ENCODE measurements around the gene ACAN.

- TF ChIP-seq CTCF (IDR thresholded peaks at IDR 0.05; ENCODE audit: low read depth, low read length) (no peak), POLR2A (IDR thresholded peaks at IDR 0.05; ENCODE audit: extremely low read depth, insufficient read length) (no peak), MYC (IDR thresholded peaks at IDR 0.05; ENCODE audit: low read depth, low read length) (no peak)
- TF ChIP-seq, protein P1, sequence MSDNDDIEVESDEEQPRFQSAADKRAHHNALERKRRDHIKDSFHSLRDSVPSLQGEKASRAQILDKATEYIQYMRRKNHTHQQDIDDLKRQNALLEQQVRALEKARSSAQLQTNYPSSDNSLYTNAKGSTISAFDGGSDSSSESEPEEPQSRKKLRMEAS (IDR thresholded peaks at IDR 0.05; ENCODE audit: low read depth, low read length), result no peak
Observed at GRCh38 chr15:88814393-88814792, 11.2 kb downstream of the ACAN start.
